ENCODE data around the gene RTF1.
"Not testable (repeated sequence)": the region's sequence is repeated elsewhere in the genome, so short reads cannot be mapped to it uniquely, and the experiment has no call there.

The RTF1 gene

DNA sequence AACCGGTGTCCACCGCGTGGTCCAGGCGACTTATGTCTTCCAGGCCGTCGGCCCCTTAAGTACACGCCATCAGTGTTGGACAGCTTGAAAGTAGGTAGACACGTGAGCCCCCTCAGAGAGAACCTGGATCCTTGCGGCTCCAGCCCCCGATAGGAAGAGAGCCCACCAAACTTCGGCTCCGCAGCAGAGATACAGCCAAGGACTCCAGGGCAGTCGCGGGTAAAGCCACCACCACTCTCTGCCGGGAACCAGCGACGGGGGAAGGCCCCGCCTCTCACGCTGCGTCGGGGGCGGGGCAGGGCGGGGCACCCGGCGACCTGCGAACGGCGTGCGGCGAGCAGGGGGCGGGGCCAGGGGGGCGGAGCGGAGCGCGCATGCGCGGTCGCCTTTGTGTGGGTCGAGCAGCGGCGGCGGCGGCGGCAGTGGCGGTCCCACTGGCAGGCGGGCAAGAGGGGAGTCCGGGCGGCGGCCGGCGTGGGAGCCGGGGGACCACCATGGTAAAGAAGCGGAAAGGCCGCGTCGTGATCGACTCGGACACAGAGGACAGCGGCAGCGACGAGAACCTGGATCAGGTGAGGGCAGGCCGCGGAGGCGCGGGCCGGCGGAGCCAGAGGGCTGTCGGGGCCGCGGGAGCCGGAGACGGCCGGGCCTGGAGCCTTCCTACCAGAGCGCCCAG is at the start of gene RTF1:
TSS of gene RTF1 (plus strand) at position 354 of the 676 bp plus-strand sequence. CDS start at position 375, 21 bp downstream.
- DNase-seq = peak; percentile 89

- no peak for DNase-seq
Measured at GRCh38 chr15:41367418-41367817, 49.5 kb upstream of the RTF1 start.

DNA sequence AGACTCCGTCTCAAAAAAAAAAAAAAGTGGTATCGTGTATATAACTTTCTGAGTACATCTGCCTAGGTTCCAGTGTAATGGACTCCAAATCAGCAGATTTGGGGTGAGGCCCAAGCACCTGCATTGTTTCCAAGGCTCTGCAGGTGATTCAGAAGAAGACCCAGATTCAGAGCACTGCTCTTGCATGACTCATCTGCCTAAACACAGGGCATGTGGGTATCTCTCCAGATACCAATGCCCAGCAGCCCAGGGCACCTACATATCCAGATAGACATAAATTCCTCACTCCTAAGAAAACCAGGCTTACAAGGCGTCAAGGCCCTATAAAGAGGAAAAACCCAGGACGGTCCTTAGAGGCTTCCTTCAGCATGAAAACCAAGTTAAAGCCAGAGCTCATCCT is 38.9 kb upstream of the RTF1 start:
- no peak for DNase-seq

- DNase-seq = not testable (repeated sequence)
Measured at GRCh38 chr15:41383974-41384749, 32.7 kb upstream of the RTF1 start.

DNA sequence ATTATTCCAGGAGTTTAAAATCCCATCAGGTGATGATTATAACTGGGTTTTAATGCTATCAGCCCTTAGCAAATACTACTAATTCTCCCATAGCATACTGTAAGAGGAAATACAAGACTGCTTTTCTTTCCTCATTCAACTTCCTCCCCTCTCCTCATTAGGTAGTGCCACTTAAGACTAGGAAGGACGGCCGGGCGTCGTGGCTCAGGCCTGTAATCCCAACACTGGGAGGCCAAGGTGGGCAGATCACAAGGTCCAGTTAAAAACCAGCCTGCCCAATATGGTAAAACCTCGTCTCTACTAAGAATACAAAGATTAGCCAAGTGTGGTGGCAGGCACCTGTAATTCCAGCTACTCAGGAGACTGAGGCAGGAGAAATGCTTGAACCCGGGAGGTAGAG is 29.2 kb upstream of the RTF1 start:
- no peak for DNase-seq

- no peak for DNase-seq
Measured at GRCh38 chr15:41392659-41393058, 24.2 kb upstream of the RTF1 start.

- DNase-seq = no peak
Measured at GRCh38 chr15:41394924-41395323, 22.0 kb upstream of the RTF1 start.

GRCh38 chr15:41396111-41396510 is 20.8 kb upstream of the RTF1 start:
- DNase-seq = no peak

DNA sequence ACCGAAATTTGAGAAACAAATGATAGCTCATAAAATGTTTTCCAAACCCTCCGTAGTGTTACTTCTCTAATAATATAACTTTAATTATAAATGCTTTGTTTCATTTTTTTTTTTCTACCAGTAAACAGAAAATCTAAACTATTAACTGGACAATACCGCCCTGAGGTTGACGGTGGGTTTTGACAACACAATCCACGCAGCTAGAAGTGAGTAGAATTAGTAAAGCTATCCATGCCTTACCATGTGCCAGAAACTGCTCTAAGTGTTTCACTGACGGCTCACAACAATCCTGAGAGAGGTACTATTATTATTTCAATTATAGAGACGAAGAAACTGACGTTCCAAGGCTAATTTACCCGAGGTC is 15.0 kb upstream of the RTF1 start:
- DNase-seq = no peak

DNA sequence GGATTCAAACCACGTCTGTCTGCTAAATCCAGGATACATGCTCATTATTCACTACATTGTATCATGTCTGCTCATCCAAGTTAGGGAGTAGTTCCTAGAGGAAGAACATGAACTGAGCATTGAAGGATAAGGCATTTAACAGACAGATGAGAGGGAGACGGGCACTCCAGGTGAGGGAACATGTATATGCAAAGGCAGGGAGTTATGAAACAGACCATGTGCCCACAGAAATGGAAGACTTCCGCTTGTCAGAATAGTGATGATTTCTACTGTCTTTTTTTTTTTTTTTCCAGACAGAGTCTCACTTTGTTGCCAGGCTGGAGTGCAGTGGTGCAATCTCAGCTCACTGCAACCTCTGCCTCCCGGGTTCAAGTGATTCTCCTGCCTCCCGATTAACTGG is 9.6 kb upstream of the RTF1 start:
- DNase-seq = no peak

DNA sequence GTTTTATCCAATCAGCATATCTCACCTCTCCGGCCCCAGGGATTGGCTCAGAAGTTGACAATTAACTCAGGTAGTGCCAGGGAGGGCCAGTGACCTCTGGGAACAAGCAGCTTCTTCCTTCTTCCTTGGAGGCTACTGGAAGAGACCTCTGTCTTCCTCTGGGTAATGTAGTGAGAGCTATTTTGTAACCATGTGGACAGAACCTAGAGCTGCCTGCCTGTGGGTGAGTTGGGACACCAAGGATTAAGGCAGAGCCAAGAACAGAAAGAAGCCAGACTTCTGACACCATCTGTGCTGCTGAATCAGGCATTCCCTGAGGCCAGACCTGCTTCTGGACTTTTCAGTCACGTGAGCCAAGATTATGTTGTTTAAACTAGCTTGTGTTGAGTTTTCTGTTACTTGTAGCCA is 8.7 kb upstream of the RTF1 start:
- DNase-seq = no peak

GRCh38 chr15:41411031-41411430 is 5.9 kb upstream of the RTF1 start:
- no peak for DNase-seq

DNA sequence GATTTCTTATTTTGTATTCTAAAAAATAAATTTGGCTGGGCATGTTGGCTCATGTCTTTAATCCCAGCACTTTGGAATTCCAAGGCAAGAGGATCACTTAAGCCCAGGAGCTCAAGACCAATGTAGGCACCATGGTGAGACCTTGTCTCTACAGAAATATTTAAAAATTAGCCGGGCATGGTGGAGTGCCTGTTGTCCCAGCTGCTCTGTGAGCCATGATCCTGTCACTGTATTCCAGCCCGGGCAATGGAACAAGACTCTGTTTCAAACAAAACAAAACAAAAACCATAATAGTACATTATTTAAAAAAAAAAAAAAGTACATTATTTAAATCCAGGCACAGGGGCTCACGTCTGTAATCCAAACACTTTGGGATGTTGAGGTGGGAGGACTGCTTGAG is 5.5 kb upstream of the RTF1 start:
- no peak for DNase-seq

DNA sequence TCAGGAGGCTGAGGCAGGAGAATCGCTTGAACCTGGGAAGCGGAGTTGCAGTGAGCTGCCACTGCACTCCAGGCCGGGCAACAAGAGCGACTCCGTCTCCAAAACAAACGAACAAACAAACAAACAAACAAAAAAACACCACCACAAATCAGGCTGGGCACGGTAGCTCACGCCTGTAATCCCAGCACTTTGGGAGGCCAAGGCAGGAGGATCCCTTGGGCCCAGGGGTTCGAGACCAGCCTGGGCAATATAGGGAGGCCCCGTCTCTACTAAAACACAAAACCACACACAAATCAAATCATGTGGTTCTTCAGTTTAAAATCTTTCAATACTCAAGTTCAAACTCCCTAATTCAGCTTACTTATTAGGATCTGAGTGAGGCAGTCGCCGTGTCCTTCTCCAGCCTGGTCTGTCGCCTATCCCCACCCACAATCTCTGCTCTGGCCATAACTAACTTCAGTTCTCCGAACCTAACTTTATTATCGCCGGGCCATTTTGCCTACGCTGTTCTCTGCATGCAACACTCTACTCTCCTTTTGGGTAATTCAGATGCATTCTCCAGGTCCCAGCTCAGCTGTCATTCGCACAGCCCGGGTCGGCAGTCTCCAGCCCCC is 660 bp upstream of the RTF1 start:
- DNase-seq = peak; percentile 59

- no peak for DNase-seq
Measured at GRCh38 chr15:41417418-41418195, 712 bp downstream of the RTF1 start.

GRCh38 chr15:41423979-41424659 is 7.2 kb downstream of the RTF1 start:
- DNase-seq = no peak

DNA sequence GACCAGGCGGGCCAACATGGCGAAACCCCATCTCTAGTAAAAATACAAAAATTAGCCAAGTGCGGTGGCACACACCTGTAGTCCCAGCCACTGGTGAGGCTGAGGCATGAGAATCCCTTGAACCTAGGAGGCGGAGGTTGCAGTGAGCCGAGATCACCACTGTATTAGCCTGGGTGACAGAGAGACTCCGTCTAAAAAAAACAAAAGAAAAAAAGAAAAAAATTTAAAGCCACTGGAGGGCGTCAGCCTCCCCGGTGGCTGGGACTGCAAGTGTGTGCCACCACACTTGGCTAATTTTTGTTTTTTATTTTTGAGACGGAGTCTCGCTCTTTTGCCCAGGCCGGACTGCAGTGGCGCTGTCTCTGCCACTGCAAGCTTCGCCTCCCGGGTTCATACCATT is 7.9 kb downstream of the RTF1 start:
- no peak for DNase-seq

- DNase-seq = not testable (repeated sequence)
Measured at GRCh38 chr15:41425907-41426306, 9.0 kb downstream of the RTF1 start.

- DNase-seq = no peak
Measured at GRCh38 chr15:41429003-41429890, 12.4 kb downstream of the RTF1 start.

DNA sequence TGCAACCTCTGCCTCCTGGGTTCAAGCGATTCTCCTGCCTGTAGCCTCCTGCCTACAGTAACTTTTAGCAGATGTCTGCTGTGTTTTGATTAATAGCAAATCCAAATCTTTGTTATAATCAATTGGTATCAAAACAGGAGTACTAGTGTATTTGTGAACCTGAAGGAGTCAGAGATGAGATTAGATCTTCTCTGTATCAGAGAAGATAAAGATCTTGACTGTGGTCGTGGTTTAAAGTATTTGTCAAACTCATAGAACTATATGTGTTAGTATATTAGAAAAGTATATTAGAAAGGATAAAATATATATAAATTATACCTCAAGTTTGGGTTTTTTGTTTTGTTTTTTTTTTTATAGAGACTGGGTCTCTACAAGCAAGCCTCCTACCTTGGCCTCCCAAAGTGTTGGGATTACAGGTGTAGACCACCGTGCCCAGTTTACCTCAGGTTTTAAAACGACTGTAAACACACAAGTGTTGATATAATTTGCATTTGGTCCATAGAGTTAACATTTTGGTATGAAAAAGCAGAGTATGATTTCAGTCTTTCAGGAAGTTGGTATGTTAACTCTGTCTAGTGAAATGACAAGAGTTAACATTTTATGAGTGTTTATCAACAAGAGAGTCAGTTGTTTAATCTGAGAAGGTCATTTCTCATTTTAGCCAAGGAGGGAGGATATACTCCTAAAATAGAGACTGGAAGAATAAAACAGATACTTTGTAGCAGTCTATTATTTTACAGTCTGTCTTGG is 18.3 kb downstream of the RTF1 start:
- no peak for DNase-seq

DNA sequence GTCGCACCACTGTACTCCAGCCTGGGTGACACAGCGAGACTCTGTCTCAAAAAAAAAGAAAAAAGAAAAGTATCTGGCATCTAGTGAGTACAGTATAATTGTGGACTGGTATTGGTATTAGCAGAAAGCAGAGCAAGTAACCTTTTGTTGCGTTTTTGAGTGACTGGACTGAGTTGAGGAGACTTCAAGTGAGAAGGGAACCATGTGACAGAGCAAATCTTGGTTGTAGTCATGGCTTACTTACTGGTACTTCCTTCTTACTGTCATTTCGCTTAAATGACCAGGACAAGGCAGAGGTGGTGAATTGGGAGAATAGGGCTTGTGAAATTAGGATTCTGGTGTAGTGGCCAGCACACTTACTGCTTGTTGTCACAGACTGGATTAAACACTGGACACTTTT is 20.6 kb downstream of the RTF1 start:
- DNase-seq = no peak
